Measurements from ENCODE around the gene DYNLRB1. TPM values are rescaled to one million over a fixed set of nuclear protein-coding genes. Genes with fewer than 3 reads are reported as not detected.

Gene DYNLRB1
- total and polyA plus RNA-seq, 2 of the 13 experiments (the other 11 are each of a cell fraction or from before 2014, with no cell fraction given): 140 to 244 TPM

- no peak for FAIRE-seq
- 90% methylated on average over 3 of the region's 3 CpGs for WGBS (ENCODE audit: low lambda C conversion rate)
- Histone ChIP-seq H3K4me2 (ENCODE audit: low read depth, low read length) (no peak overlapping the region), H3K36me3 (replicated peaks in 1 of 2; ENCODE audit: control insufficient read depth in 1 of 2, insufficient read depth in 2 of 2, low read length in 2 of 2) (peaks cover 38 to 68% of the 10 kb centered on the region in 2 experiments), H3K79me2 (ENCODE audit: insufficient read depth, low read length) (no peaks in the 10 kb centered on the region), H2AFZ (ENCODE audit: low read length) (no peak overlapping the region), H3K4me1 (ENCODE audit: insufficient read depth, low read length) (peaks cover 7% of the 10 kb centered on the region; the same call in 1 of the 2 replicates), H3K27me3 (ENCODE audit: control insufficient read depth in 1 of 2, insufficient read depth in 2 of 2, low read length in 2 of 2) (no peaks in the 10 kb centered on the region), H3K9me3 (ENCODE audit: low read length) (no peaks in the 10 kb centered on the region), H3K27ac (ENCODE audit: extremely low read length, insufficient read depth, low read length) (no peak overlapping the region), H4K20me1 (ENCODE audit: insufficient read depth, low read length) (no peaks in the 10 kb centered on the region), H3K9ac (ENCODE audit: insufficient read depth, low read depth, low read length) (no peak overlapping the region), H3K4me3 (replicated peaks in 1 of 3; ENCODE audit: insufficient read depth in 1 of 3, low read depth in 2 of 3, low read length in 3 of 3) (no peak overlapping the region)
- BruUV-seq (replicated peaks): no TSS peak
- POLR2A ChIA-PET: interaction anchor here (1.3 kb wide), 1 partner anchor 106 kb away, joined by 3 read pairs; the partner anchor contains the start of gene PIGU
- intact Hi-C loops (cut with micrococcal nuclease; ENCODE audit: unreplicated experiment) (no loop called here), in situ Hi-C loops (cut with HindIII; ENCODE audit: extremely low pct_ligation_motif_present, low pct_unique_long_range_greater_than_20kb) (loop anchor here (10.0 kb wide), 1 partner anchor 204 kb away; no protein-coding TSS in a partner anchor)
- CTCF ChIA-PET (ENCODE audit: low intra/inter-chr PET ratio, low total read pairs): no interaction called here
- DNase-seq (ENCODE audit: low spot score): no peak
- TF ChIP-seq ZNF652 (CRISPR knock-in tag; IDR thresholded peaks at IDR 0.05; ENCODE audit: borderline replicate concordance, low read depth): peak; percentile 54; the same call in 1 of the 2 replicates
- TF ChIP-seq ZIK1 (CRISPR knock-in tag; IDR thresholded peaks at IDR 0.05; ENCODE audit: borderline replicate concordance, low read depth): no peak
- TF ChIP-seq ZNF282 (IDR thresholded peaks at IDR 0.05; ENCODE audit: partially characterized antibody): no peak
- TF ChIP-seq, protein P1, sequence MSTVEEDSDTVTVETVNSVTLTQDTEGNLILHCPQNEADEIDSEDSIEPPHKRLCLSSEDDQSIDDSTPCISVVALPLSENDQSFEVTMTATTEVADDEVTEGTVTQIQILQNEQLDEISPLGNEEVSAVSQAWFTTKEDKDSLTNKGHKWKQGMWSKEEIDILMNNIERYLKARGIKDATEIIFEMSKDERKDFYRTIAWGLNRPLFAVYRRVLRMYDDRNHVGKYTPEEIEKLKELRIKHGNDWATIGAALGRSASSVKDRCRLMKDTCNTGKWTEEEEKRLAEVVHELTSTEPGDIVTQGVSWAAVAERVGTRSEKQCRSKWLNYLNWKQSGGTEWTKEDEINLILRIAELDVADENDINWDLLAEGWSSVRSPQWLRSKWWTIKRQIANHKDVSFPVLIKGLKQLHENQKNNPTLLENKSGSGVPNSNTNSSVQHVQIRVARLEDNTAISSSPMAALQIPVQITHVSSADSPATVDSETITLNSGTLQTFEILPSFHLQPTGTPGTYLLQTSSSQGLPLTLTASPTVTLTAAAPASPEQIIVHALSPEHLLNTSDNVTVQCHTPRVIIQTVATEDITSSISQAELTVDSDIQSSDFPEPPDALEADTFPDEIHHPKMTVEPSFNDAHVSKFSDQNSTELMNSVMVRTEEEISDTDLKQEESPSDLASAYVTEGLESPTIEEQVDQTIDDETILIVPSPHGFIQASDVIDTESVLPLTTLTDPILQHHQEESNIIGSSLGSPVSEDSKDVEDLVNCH (CRISPR knock-in tag; IDR thresholded peaks at IDR 0.05): no peak
- no peak for TF ChIP-seq ZNF549 (CRISPR knock-in tag; IDR thresholded peaks at IDR 0.05)
- no peak for TF ChIP-seq ZXDC (CRISPR knock-in tag; IDR thresholded peaks at IDR 0.05)
- TF ChIP-seq, protein P2, sequence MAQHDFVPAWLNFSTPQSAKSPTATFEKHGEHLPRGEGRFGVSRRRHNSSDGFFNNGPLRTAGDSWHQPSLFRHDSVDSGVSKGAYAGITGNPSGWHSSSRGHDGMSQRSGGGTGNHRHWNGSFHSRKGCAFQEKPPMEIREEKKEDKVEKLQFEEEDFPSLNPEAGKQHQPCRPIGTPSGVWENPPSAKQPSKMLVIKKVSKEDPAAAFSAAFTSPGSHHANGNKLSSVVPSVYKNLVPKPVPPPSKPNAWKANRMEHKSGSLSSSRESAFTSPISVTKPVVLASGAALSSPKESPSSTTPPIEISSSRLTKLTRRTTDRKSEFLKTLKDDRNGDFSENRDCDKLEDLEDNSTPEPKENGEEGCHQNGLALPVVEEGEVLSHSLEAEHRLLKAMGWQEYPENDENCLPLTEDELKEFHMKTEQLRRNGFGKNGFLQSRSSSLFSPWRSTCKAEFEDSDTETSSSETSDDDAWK (CRISPR knock-in tag; IDR thresholded peaks at IDR 0.05): no peak
- no peak for TF ChIP-seq TAF1 (CRISPR knock-in tag; IDR thresholded peaks at IDR 0.05)
- ATAC-seq: no peak
These were observed 54.7 kb downstream of the DYNLRB1 start for GRCh38 chr20:34570859-34571306.

All from HepG2 (cell line).